HCT116 (cell line): ENCODE data around the gene CACNA1A. TPM values are rescaled to one million over a fixed set of nuclear protein-coding genes. Genes with fewer than 3 reads are reported as not detected.

Experiments used
- ATAC-seq: fragments of 200-7000 bp; cut with Tn5 transposase; 2 replicates; pipeline ENCODE4 v1.9.1; 2020; ENCODE audit warnings: mild to moderate bottlenecking, moderate library complexity
- BruUV-seq: library from RNA; stranded (reverse); fragments of 400-500 nt; replicated peaks from 2 replicates; lab custom pipeline; 2021; lab: Mats Ljungman, UMichigan
- CTCF ChIA-PET: fragments of 300-600 bp; sonication (Branson Sonifier 250); formaldehyde crosslinking; loops from one replicate; lab custom pipeline; 2021; ENCODE audit warnings: antibody characterized with exemption; lab: Charles Lee
- POLR2A ChIA-PET: fragments of 300-600, 350-600 bp; sonication (Branson Sonifier 250); formaldehyde crosslinking; loops from one replicate; lab custom pipeline; 2021; ENCODE audit warnings: antibody characterized with exemption; lab: Charles Lee
- RAD21 ChIA-PET, 2 experiments: fragments of 300-600 bp; sonication (Branson Sonifier 250); formaldehyde crosslinking; loops; one replicate each; lab custom pipeline; 2023; ENCODE audit warnings: low total read pairs in 2 of 2; ENCODE audit not compliant: uncharacterized antibody in 2 of 2, unreplicated experiment in 2 of 2, low non-redundant PET in 1 of 2; lab: Charles Lee
- DNase-seq: peaks from one replicate; pipeline ENCODE4 v3.0.0-alpha.2; 2010; ENCODE audit warnings: low read depth, low spot score
- H2AFZ ChIP-seq: fragments of 200-600 bp; shearing (Covaris generic), sonication (generic); 2 replicates; pipeline ENCODE4 v1.6.1; 2017; ENCODE audit warnings: low read depth, mixed run types, mixed read lengths, antibody characterized with exemption, low read length; ENCODE audit not compliant: poor library complexity, severe bottlenecking
- H3K27ac ChIP-seq: 2 replicates; pipeline ENCODE4 v1.5.1; 2012; ENCODE audit warnings: low read depth, low read length
- H3K27me3 ChIP-seq: fragments of 200-600 bp; sonication (generic); 2 replicates; pipeline ENCODE4 v1.6.1; 2016; ENCODE audit warnings: mixed run types, low read length, mixed read lengths; ENCODE audit not compliant: insufficient read depth
- H3K36me3 ChIP-seq, 2 experiments: fragments of 200-500 bp in 1 of 2; fragments of 200-600 bp in 1 of 2; sonication (Bioruptor generic) in 1 of 2; sonication (generic) in 1 of 2; 2 replicates each; pipeline versions ENCODE4 v1.5.1 to v1.6.1; 2014 to 2016; ENCODE audit warnings: low read length in 2 of 2, inconsistent platforms in 1 of 2, mixed read lengths in 1 of 2, mixed run types in 1 of 2; ENCODE audit not compliant: insufficient read depth in 2 of 2, control insufficient read depth in 1 of 2
- H3K4me1 ChIP-seq, 2 experiments: fragments of 200-600 bp in 1 of 2; sonication (generic) in 1 of 2; 2 replicates each; pipeline versions ENCODE4 v1.5.1 to v1.6.1; 2012 to 2017; ENCODE audit warnings: low read length in 2 of 2, inconsistent platforms in 1 of 2, mild to moderate bottlenecking in 1 of 2, mixed read lengths in 1 of 2, mixed run types in 1 of 2, moderate library complexity in 1 of 2; ENCODE audit not compliant: insufficient read depth in 2 of 2, control insufficient read depth in 1 of 2
- H3K4me2 ChIP-seq: fragments of 200-600 bp; sonication (generic); 2 replicates; pipeline ENCODE4 v1.6.1; 2017; ENCODE audit warnings: mixed run types, low read length, mixed read lengths
- H3K4me3 ChIP-seq, 2 experiments: fragments of 200-600 bp in 1 of 2; sonication (generic) in 1 of 2; replicated peaks in 1 of 2; 2 replicates each; pipeline ENCODE4 v1.5.1; 2011 to 2016; ENCODE audit warnings: low read length in 2 of 2, control low read depth in 1 of 2, low read depth in 1 of 2, mild to moderate bottlenecking in 1 of 2, mixed read lengths in 1 of 2, mixed run types in 1 of 2
- H3K79me2 ChIP-seq: fragments of 200-600 bp; sonication (generic); 2 replicates; pipeline ENCODE4 v1.6.1; 2017; ENCODE audit warnings: mild to moderate bottlenecking, mixed run types, low read length, moderate library complexity, mixed read lengths; ENCODE audit not compliant: insufficient read depth
- H3K9ac ChIP-seq: fragments of 200-600 bp; sonication (generic); 2 replicates; pipeline ENCODE4 v1.6.1; 2016; ENCODE audit warnings: low read length, mixed read lengths
- H3K9me2 ChIP-seq: fragments of 200-600 bp; sonication (generic), shearing (Covaris generic); 2 replicates; pipeline ENCODE4 v1.6.1; 2017; ENCODE audit warnings: mixed run types, mild to moderate bottlenecking, moderate library complexity; ENCODE audit not compliant: insufficient read depth
- H3K9me3 ChIP-seq, 2 experiments: fragments of 200-500 bp in 1 of 2; fragments of 200-600 bp in 1 of 2; sonication (Bioruptor generic) in 1 of 2; sonication (generic) in 1 of 2; 2 replicates each; pipeline ENCODE4 v1.6.1; 2014 to 2017; ENCODE audit warnings: low read length in 2 of 2, mixed read lengths in 2 of 2, inconsistent platforms in 1 of 2, low read depth in 1 of 2, mild to moderate bottlenecking in 1 of 2, mixed run types in 1 of 2, moderate library complexity in 1 of 2; ENCODE audit not compliant: control insufficient read depth in 1 of 2, insufficient read depth in 1 of 2
- H4K20me1 ChIP-seq: fragments of 200-600 bp; sonication (generic), shearing (Covaris generic); 2 replicates; pipeline ENCODE4 v1.6.1; 2017; ENCODE audit warnings: mixed run types, mild to moderate bottlenecking, moderate library complexity; ENCODE audit not compliant: insufficient read depth
- CBX3 ChIP-seq: IDR thresholded peaks from 2 replicates; pipeline ENCODE4 v1.6.1; 2012; ENCODE audit warnings: low read depth
- CEBPB ChIP-seq: IDR thresholded peaks from 2 replicates; pipeline ENCODE4 v1.6.1; 2012; ENCODE audit warnings: low read depth
- EGR1 ChIP-seq: IDR thresholded peaks from 2 replicates; pipeline ENCODE4 v1.6.1; 2012; ENCODE audit warnings: low read depth
- EZH2 ChIP-seq: fragments of 200-600 bp; sonication (generic); IDR thresholded peaks from 2 replicates; pipeline ENCODE4 v1.6.1; 2017; ENCODE audit warnings: antibody characterized with exemption, mixed run types
- EZH2phosphoT487 ChIP-seq: fragments of 200-600 bp; IDR thresholded peaks from 2 replicates; pipeline ENCODE4 v1.6.1; 2018; ENCODE audit warnings: antibody characterized with exemption, borderline replicate concordance
- FOSL1 ChIP-seq: IDR thresholded peaks from 2 replicates; pipeline ENCODE4 v1.6.1; 2012; ENCODE audit warnings: low read depth
- JUND ChIP-seq: IDR thresholded peaks from 2 replicates; pipeline ENCODE4 v1.6.1; 2012
- POLR2A ChIP-seq: IDR thresholded peaks from 2 replicates; pipeline ENCODE4 v1.7.0; 2011; ENCODE audit warnings: borderline replicate concordance; ENCODE audit not compliant: insufficient read depth, insufficient read length; ENCODE audit errors: extremely low read depth
- POLR2AphosphoS5 ChIP-seq: IDR thresholded peaks from 2 replicates; pipeline ENCODE4 v1.6.1; 2011; ENCODE audit warnings: mild to moderate bottlenecking, low read depth, low read length, moderate library complexity
- SIN3A ChIP-seq: IDR thresholded peaks from 2 replicates; pipeline ENCODE4 v1.6.1; 2012; ENCODE audit warnings: low read depth
- SP1 ChIP-seq: IDR thresholded peaks from 2 replicates; pipeline ENCODE4 v1.6.1; 2012; ENCODE audit warnings: low read depth
- SRF ChIP-seq: IDR thresholded peaks from 2 replicates; pipeline ENCODE4 v1.6.1; 2012; ENCODE audit warnings: low read depth
- TCF7L2 ChIP-seq: IDR thresholded peaks from 2 replicates; pipeline ENCODE4 v1.7.0; 2011; ENCODE audit warnings: borderline replicate concordance, inconsistent platforms; ENCODE audit not compliant: insufficient read depth, insufficient read length; ENCODE audit errors: extremely low read depth
- YY1 ChIP-seq: IDR thresholded peaks from 2 replicates; pipeline ENCODE4 v1.6.1; 2011; ENCODE audit warnings: low read length, low read depth, moderate library complexity, mild to moderate bottlenecking; ENCODE audit not compliant: insufficient replicate concordance; ENCODE audit errors: extremely low read depth
- intact Hi-C: fragments of 100-400 bp; cut with micrococcal nuclease; formaldehyde crosslinking; loops from 2 replicates; pipeline ENCODE4 v1.10.0; 2022
- total RNA-seq: library from RNA; stranded (reverse); gene quantifications from one replicate; pipeline ENCODE4 v1.2.1, GENCODE V29; 2021; ENCODE audit not compliant: unreplicated experiment
- TF ChIP-seq, protein P1 (sequence below): IDR thresholded peaks from 2 replicates; pipeline ENCODE4 v1.6.1; 2012
- TF ChIP-seq, protein P2 (sequence below): IDR thresholded peaks from 2 replicates; pipeline ENCODE4 v1.6.1; 2012; ENCODE audit warnings: low read depth
- TF ChIP-seq, protein P3 (sequence below): IDR thresholded peaks from 2 replicates; pipeline ENCODE4 v1.6.1; 2012
- TF ChIP-seq, protein P4 (sequence below), 3 experiments: fragments of 200-600 bp in 1 of 3; sonication (generic) in 1 of 3; IDR thresholded peaks in 2 of 3; conservative IDR thresholded peaks in 1 of 3; 2 replicates each; pipeline ENCODE4 v1.5.1; 2012 to 2017; ENCODE audit warnings: low read depth in 2 of 3, low read length in 2 of 3, antibody characterized with exemption in 1 of 3, borderline replicate concordance in 1 of 3, control low read depth in 1 of 3, mild to moderate bottlenecking in 1 of 3, mixed read lengths in 1 of 3, mixed run types in 1 of 3, moderate library complexity in 1 of 3; ENCODE audit not compliant: insufficient read depth in 1 of 3
- TF ChIP-seq, protein P5 (sequence below): IDR thresholded peaks from 2 replicates; pipeline ENCODE4 v1.6.1; 2011; ENCODE audit warnings: mild to moderate bottlenecking, low read length, moderate library complexity; ENCODE audit not compliant: insufficient replicate concordance; ENCODE audit errors: extremely low read depth

Gene CACNA1A
- total RNA-seq, 1 experiment from 2014 or later, result 7.5 TPM

- Histone ChIP-seq H3K36me3 (no peaks in the 10 kb centered on the region), H3K79me2 (no peaks in the 10 kb centered on the region), H3K27me3 (no peaks in the 10 kb centered on the region), H3K9me3 (no peaks in the 10 kb centered on the region), H3K4me1 (no peaks in the 10 kb centered on the region), H3K4me3 (no peak overlapping the region), H2AFZ (no peak overlapping the region)
- no TSS peak for BruUV-seq
- no peak for ATAC-seq
- CTCF ChIA-PET, result no interaction called here
- POLR2A ChIA-PET, result no interaction called here
- intact Hi-C loops, result no loop called here
- TF ChIP-seq, protein P1, sequence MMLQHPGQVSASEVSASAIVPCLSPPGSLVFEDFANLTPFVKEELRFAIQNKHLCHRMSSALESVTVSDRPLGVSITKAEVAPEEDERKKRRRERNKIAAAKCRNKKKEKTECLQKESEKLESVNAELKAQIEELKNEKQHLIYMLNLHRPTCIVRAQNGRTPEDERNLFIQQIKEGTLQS, result no peak
- TF ChIP-seq SP1, result no peak
- TF ChIP-seq, protein P2, sequence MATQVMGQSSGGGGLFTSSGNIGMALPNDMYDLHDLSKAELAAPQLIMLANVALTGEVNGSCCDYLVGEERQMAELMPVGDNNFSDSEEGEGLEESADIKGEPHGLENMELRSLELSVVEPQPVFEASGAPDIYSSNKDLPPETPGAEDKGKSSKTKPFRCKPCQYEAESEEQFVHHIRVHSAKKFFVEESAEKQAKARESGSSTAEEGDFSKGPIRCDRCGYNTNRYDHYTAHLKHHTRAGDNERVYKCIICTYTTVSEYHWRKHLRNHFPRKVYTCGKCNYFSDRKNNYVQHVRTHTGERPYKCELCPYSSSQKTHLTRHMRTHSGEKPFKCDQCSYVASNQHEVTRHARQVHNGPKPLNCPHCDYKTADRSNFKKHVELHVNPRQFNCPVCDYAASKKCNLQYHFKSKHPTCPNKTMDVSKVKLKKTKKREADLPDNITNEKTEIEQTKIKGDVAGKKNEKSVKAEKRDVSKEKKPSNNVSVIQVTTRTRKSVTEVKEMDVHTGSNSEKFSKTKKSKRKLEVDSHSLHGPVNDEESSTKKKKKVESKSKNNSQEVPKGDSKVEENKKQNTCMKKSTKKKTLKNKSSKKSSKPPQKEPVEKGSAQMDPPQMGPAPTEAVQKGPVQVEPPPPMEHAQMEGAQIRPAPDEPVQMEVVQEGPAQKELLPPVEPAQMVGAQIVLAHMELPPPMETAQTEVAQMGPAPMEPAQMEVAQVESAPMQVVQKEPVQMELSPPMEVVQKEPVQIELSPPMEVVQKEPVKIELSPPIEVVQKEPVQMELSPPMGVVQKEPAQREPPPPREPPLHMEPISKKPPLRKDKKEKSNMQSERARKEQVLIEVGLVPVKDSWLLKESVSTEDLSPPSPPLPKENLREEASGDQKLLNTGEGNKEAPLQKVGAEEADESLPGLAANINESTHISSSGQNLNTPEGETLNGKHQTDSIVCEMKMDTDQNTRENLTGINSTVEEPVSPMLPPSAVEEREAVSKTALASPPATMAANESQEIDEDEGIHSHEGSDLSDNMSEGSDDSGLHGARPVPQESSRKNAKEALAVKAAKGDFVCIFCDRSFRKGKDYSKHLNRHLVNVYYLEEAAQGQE, result no peak
- no peak for TF ChIP-seq YY1
- TF ChIP-seq TCF7L2, result no peak
- no peak for TF ChIP-seq FOSL1
- TF ChIP-seq, protein P3, sequence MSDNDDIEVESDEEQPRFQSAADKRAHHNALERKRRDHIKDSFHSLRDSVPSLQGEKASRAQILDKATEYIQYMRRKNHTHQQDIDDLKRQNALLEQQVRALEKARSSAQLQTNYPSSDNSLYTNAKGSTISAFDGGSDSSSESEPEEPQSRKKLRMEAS, result no peak
- TF ChIP-seq SIN3A, result no peak
- TF ChIP-seq EZH2, result no peak
- no peak for TF ChIP-seq JUND
- TF ChIP-seq, protein P4, sequence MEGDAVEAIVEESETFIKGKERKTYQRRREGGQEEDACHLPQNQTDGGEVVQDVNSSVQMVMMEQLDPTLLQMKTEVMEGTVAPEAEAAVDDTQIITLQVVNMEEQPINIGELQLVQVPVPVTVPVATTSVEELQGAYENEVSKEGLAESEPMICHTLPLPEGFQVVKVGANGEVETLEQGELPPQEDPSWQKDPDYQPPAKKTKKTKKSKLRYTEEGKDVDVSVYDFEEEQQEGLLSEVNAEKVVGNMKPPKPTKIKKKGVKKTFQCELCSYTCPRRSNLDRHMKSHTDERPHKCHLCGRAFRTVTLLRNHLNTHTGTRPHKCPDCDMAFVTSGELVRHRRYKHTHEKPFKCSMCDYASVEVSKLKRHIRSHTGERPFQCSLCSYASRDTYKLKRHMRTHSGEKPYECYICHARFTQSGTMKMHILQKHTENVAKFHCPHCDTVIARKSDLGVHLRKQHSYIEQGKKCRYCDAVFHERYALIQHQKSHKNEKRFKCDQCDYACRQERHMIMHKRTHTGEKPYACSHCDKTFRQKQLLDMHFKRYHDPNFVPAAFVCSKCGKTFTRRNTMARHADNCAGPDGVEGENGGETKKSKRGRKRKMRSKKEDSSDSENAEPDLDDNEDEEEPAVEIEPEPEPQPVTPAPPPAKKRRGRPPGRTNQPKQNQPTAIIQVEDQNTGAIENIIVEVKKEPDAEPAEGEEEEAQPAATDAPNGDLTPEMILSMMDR (IDR thresholded peaks at IDR 0.05 in 2 of 3, conservative IDR thresholded peaks at IDR 0.05 in 1 of 3; ENCODE audit: borderline replicate concordance in 1 of 3, insufficient read depth in 1 of 3, low read depth in 2 of 3, low read length in 2 of 3), result no peak
- TF ChIP-seq SRF, result no peak
- no peak for TF ChIP-seq POLR2AphosphoS5
- no peak for TF ChIP-seq EGR1
- TF ChIP-seq, protein P5, sequence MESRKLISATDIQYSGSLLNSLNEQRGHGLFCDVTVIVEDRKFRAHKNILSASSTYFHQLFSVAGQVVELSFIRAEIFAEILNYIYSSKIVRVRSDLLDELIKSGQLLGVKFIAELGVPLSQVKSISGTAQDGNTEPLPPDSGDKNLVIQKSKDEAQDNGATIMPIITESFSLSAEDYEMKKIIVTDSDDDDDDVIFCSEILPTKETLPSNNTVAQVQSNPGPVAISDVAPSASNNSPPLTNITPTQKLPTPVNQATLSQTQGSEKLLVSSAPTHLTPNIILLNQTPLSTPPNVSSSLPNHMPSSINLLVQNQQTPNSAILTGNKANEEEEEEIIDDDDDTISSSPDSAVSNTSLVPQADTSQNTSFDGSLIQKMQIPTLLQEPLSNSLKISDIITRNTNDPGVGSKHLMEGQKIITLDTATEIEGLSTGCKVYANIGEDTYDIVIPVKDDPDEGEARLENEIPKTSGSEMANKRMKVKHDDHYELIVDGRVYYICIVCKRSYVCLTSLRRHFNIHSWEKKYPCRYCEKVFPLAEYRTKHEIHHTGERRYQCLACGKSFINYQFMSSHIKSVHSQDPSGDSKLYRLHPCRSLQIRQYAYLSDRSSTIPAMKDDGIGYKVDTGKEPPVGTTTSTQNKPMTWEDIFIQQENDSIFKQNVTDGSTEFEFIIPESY, result no peak
- TF ChIP-seq POLR2A, result no peak
- TF ChIP-seq EZH2phosphoT487, result no peak
- no peak for TF ChIP-seq CBX3
- no peak for TF ChIP-seq CEBPB
- TF ChIP-seq, all 23 proteins: peak for 0
- Histone ChIP-seq H3K4me2 (no peak overlapping the region), H3K9ac (no peak overlapping the region), H3K9me2 (no peaks in the 10 kb centered on the region), H4K20me1 (no peaks in the 10 kb centered on the region), H3K27ac (no peak overlapping the region)
- DNase-seq, result no peak
- RAD21 ChIA-PET, result no interaction called here
These were observed 236.9 kb downstream of the CACNA1A start for GRCh38 chr19:13269348-13269747.
